NCI-H774 (cell line): Measurements from ENCODE around the gene CDK13.

Source experiments
- DNase-seq: peaks from one replicate; lab custom pipeline; 2025; lab: John Stamatoyannopoulos, UW

The CDK13 gene

GRCh38 chr7:40008223-40008815 is 58.3 kb downstream of the CDK13 start:
- DNase-seq, result no peak

DNA sequence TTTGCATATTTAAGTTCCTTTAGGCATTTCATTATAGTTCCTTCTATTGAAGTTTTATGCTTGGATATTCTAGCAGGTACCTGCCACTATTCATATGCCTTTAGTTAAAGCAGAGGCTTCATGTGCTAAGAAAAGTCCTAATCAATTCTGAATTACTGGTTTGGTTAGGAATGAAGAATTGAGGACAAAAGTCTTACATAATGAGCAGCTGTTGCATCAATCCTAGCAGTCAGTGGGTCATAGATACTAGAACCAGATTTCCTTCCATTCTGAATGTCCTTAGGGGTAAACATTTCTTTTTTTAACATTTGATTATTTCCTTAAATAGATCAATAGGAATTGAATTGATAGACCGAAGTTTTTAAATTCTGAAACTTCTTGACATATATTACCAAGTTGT is 59.2 kb downstream of the CDK13 start:
- DNase-seq, result no peak

DNA sequence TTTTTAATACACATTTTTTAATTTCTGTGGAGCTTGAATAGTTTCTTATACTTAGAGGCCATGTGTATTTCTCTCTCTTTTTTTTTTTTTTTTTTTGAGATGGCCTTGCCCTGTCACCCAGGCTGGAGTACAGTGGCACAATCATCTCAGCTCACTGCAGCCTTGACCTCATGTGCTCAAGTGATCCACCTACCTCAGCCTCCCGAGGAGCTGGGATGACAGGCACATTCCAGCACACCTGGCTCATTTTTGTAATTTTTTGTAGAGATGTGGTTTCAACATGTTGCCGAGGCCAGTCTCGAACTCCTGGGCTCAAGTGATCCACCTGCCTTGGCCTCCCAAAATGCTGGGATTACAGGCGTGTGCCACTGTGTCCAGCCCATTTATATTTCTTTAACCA is 64.3 kb downstream of the CDK13 start:
- DNase-seq, result no peak

GRCh38 chr7:40015790-40016296 is 65.8 kb downstream of the CDK13 start:
- no peak for DNase-seq

GRCh38 chr7:40019558-40019957 is 69.5 kb downstream of the CDK13 start:
- no peak for DNase-seq

GRCh38 chr7:40024048-40024447 is 74.0 kb downstream of the CDK13 start:
- no peak for DNase-seq

- no peak for DNase-seq
These were observed 74.8 kb downstream of the CDK13 start for GRCh38 chr7:40024841-40025240.

GRCh38 chr7:40027545-40027944 is 77.5 kb downstream of the CDK13 start:
- DNase-seq, result no peak

- no peak for DNase-seq
These were observed 83.8 kb downstream of the CDK13 start for GRCh38 chr7:40033826-40034225.

DNA sequence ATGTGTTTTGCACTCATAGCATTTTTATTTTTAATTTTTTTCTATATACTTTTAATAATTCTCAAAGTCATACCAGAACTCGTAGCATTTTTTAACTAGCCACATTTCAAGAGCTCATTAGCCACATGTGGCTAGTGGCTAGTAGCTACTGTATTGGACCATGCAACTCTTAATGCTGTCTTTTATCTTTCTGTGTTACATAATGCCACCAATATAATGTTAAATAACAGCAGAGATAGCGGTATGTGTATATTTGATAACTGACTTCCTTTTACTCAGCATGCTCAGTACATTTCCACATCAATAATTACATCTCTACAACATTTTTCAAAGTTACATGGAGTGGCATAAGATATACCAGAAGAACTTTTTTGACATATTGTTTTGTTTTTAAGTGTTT is 91.4 kb downstream of the CDK13 start:
- no peak for DNase-seq

- DNase-seq, result no peak
These were observed 93.1 kb downstream of the CDK13 start for GRCh38 chr7:40043164-40043563.

DNA sequence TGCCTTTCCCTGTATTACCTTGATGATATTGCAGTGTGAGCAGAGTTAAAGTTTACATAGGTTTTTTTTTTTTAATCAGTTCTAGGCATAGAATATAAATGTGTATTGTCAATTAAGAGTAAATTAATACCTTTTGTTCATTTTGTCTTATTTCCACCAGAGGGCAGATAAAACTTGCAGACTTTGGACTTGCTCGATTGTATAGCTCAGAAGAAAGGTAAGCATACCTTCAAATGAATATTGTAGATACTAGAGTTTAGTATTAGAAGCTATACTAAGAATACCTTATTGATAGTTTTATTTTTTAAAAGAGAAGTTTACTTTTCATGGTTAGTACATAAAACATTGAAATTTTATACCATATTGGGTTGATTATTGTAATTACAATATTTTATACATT is 97.6 kb downstream of the CDK13 start:
- no peak for DNase-seq

- no peak for DNase-seq
These were observed 107.2 kb downstream of the CDK13 start for GRCh38 chr7:40057292-40057691.

DNA sequence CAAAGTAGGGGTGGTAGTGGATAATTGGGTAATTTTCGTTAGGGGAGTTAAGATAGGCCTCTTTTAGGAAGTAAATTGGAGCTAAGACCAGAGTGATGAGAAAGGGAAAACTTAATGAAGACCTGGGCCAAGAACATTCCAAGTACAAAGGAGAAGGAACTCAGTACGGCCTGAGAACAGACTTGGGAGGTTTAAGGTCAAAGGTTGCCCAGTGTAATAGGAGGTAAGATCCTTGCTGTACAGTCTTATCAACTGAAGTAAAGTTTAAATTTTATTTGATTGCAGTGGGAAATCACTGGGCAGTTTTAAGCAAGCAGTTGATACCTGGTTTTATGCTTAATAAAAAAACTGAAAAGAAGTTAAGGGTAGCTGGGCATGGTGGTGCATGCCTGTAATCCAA is 108.0 kb downstream of the CDK13 start:
- DNase-seq, result no peak

DNA sequence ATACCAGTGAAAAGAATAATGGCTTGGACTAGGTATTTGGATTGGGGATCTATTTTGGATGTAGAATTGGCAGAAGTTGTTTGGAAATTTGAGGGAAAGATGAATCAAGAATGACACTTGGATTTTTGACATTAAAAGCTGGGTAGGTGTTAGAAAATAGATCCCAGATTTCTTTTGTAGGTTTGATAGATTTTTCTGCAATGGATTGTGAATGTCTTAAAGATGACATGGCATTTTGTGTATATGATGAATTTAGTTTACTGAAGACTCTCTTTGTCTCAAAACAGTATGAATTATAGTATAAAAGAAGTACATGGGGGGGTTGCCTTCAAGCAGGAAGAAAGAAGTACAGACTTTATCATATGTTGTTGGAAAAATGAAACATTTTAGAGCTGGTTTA is 108.6 kb downstream of the CDK13 start:
- no peak for DNase-seq

DNA sequence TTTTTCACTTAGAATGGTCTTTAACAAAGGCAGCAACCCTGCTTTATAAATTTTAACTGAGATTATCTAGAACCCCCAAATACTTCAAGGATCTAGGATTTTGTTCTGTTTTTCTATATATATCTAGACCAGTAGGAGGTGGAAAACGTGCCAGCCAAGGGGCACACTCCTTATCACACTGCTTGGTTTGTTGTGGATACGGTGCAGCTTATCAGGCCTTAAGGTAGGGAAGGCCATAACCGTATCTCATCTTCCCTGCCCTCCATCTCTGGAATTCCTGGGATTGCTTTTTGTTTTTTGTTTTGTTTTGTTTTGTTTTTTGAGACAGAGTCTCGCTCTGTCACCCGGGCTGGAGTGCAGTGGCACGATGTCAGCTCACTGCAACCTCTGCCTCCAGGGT is 109.0 kb downstream of the CDK13 start:
- DNase-seq, result no peak

- DNase-seq, result no peak
These were observed 122.2 kb downstream of the CDK13 start for GRCh38 chr7:40072268-40072667.

GRCh38 chr7:40073239-40073638 is 123.2 kb downstream of the CDK13 start:
- DNase-seq, result no peak

DNA sequence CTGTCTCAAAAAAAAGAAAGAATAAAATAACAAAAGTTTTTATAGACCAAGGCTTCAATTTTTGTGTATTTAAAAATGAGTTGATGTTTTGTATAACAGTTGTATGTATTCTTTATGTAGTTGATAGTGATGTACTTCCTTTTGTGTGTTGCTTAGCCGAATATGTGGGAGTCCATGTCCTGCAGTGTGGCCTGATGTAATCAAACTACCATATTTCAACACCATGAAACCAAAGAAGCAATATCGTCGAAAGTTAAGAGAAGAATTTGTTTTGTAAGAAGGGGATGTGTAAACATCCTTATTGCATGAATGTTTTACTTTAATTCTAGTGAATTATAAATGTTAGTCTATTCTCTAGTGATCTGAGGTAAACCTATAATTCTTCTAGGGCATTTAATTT is 127.8 kb downstream of the CDK13 start:
- no peak for DNase-seq

DNA sequence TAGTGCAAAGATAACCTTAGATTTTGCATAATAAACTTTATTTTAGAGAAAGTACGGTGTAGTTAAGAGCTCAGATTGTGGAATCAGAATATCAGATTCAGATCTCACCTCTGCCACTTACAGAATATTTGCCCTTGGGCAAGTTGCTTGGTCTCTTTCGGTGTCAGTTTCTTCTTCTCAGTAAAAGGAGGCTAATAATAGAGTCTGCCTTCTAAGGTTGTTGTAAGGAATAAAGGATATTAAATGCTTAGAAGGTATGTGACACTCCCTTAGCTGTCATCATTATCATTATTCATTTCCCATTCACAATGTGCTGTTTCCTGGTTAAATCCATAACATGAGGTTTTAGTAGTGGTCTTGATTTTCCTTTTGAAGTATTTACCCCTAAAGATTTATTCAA is 142.1 kb downstream of the CDK13 start:
- DNase-seq, result no peak

DNA sequence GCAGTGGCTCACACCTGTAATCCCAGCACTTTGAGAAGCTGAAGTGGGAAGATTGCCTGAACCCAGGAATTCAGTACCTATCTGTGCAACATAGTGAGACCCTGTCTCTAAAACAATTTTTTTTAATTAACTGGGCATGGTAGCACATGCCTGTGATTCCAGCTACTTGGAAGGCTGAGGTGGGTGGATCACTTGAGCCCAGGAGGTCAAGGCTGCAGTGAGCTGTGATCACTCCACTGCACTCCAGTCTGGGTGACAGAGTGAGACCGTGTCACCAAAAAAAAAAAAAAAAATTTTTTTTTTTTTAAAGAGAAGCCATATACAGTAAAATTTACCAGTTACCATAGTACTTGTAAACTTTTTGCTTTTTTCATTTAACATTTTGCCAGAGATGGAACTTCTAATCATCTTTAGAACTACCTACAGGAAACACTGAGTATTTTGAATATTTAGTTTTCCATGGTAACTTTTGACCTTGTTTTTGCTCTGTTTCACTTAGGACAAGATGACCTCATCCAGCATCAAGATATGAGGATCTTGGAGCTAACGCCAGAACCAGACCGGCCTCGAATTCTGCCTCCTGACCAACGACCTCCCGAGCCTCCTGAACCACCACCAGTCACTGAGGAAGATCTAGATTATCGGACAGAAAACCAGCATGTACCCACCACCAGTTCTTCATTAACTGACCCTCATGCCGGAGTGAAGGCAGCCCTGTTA is 143.7 kb downstream of the CDK13 start:
- DNase-seq, result no peak

DNA sequence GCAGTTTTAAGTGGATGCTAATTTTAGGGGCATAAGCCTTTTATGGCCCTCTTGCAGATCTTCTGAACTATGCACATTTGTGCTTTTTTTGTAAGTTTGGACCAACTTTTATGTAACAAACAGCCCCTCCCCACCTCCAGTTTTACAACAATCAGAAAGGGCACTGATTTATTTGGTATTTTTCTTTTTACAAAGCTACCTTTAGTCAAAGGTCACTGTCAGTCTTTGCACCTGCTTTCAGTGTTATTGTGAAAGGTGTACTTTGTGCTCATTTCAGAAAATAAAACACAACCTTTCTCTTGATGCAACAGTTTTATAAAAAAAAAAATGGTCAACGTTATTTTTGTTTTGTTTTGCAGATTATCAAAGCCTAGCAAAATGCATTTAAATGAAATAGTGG is 145.2 kb downstream of the CDK13 start:
- no peak for DNase-seq

DNA sequence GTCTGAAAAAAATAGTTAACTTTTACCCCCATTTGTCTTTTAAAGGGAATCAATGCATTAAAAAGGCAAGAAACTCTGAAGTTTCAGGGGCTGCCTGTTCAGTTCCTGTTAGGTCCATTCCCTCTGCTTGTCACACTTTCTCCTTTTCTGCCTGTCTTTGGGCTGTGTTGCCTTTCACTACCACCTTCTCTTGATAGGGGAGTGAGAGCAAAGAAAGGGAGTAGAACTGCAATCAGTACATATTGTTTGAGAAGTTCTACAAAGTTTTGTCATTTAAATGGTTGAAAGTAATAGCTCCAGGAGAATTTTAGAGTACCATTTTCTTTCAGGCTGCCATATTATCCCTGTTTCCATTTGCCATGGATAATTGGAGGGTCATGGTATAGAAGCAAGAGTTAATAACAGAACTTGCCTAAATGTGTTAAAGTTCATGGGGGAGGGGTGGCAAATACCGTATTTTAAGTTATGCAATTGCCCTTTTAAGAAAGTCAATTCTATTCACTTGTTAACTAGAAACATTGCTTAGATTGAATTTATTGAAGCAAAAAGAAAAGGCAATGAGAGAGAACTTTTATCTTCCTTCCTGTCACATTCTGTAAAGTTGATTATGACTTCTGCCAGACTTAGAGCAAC is 145.8 kb downstream of the CDK13 start:
- DNase-seq, result no peak
